Adrenal gland (tissue), 12 donors: ENCODE results near the gene PIP4K2B. TPM values are rescaled to one million over a fixed set of nuclear protein-coding genes. Genes with fewer than 3 reads are reported as not detected.
A peak's percentile ranks its signal among the peaks of the same experiment; 100 is the strongest.

ENCODE experiments used
- DNase-seq, 7 donors: peaks; one replicate each; pipeline ENCODE4 v3.0.0-alpha.2; 2019 to 2020
- H3K27ac ChIP-seq, 5 donors: fragments of 200-600 bp; sonication (generic) in 4 of 5; 1 replicate in 3 of 5; 2 replicates in 2 of 5; pipeline versions ENCODE4 v1.5.1 to v1.8.0; 2016 to 2020; ENCODE audit warnings: mild to moderate bottlenecking in 1 of 5
- H3K27me3 ChIP-seq: fragments of 200-600 bp; 2 replicates; pipeline ENCODE4 v1.8.0; 2021
- H3K36me3 ChIP-seq, 2 donors: fragments of 200-600 bp; replicated peaks in 1 of 2; 1 replicate in 1 of 2; 2 replicates in 1 of 2; pipeline versions ENCODE4 v1.5.1 to v1.8.0; 2018 to 2022
- H3K4me1 ChIP-seq, 2 donors: fragments of 200-600 bp; replicated peaks in 1 of 2; 1 replicate in 1 of 2; 2 replicates in 1 of 2; pipeline versions ENCODE4 v1.5.1 to v1.8.0; 2018 to 2021
- H3K4me3 ChIP-seq, 4 donors: fragments of 200-600 bp; sonication (generic) in 3 of 4; one replicate each; pipeline ENCODE4 v1.5.1; 2016 to 2018
- H3K9me3 ChIP-seq, 3 donors: fragments of 200-600 bp; sonication (generic) in 1 of 3; replicated peaks in 1 of 3; 1 replicate in 2 of 3; 2 replicates in 1 of 3; pipeline versions ENCODE4 v1.5.1 to v1.8.0; 2016 to 2021
- CTCF ChIP-seq, 6 experiments: fragments of 450-650 bp in 4 of 6; fragments of 200-600 bp in 2 of 6; sonication (generic) in 1 of 6; IDR thresholded peaks; 1 replicate in 5 of 6; 2 replicates in 1 of 6; pipeline versions ENCODE4 v1.5.1 to v1.8.0; 2016 to 2021; ENCODE audit warnings: antibody characterized with exemption in 6 of 6, mild to moderate bottlenecking in 2 of 6, moderate library complexity in 1 of 6
- POLR2A ChIP-seq, 2 donors: fragments of 450-650 bp; IDR thresholded peaks; one replicate each; pipeline ENCODE4 v1.6.1; 2017; ENCODE audit warnings: antibody characterized with exemption in 2 of 2, mild to moderate bottlenecking in 2 of 2, moderate library complexity in 1 of 2
- WGBS, 4 donors: extraction: QIAGEN DNeasy Blood & Tissue Kit in 2 of 4; methylation state at CpG; one replicate each; pipeline versions ENCODE4 v1.1.5 to v1.1.7; 2013 to 2017; 5-methylcytosine and 5-hydroxymethylcytosine counted together
- intact Hi-C, 2 donors: fragments of 100-400 bp; cut with DNase I; formaldehyde crosslinking; loops; one replicate each; pipeline versions ENCODE4 v1.14.1 to v1.15.0; 2022 to 2023
- polyA plus RNA-seq, 3 donors: library from polyadenylated mRNA; stranded (reverse); fragments of 200-250 nt in 2 of 3; fragments of 350-450 nt in 1 of 3; fragmentation: Illumina TruSeq in 1 of 3; extraction: RNeasy Lipid Tissue Mini Kit (QIAGEN cat#74804) in 1 of 3; gene quantifications; one replicate each; pipeline ENCODE4 v1.2.3, GENCODE V29; 2013 to 2014
- total RNA-seq, 9 donors: library from RNA; depleted of rRNA in 4 of 9; stranded (reverse); fragments of >200 nt in 4 of 9; fragments of 120-200 nt in 1 of 9; fragmentation: NEBNext Ultra II Directional in 1 of 9; extraction: Animal tissue kit (Norgen Biotek cat#: 25700) in 1 of 9; gene quantifications; one replicate each; pipeline versions ENCODE4 v1.1.0 to v1.2.4, GENCODE V29; 2013 to 2023
- donor health status: healthy with polysubstance abuse.
- donor health status: Bipolar disorder and iron deficiency.
- donor health status: DM: yes; HTN: yes; CAD: no.
- donor health status: DM: no; HTN: no; CAD: no.
- donor health status: DM: no; HTN: no; CAD: no.
- donor health status: DM: yes; HTN: yes; CAD: no.

Gene PIP4K2B
- total and polyA plus RNA-seq, 12 donors: 30.0 to 92.4 (median 55.3) TPM

DNA sequence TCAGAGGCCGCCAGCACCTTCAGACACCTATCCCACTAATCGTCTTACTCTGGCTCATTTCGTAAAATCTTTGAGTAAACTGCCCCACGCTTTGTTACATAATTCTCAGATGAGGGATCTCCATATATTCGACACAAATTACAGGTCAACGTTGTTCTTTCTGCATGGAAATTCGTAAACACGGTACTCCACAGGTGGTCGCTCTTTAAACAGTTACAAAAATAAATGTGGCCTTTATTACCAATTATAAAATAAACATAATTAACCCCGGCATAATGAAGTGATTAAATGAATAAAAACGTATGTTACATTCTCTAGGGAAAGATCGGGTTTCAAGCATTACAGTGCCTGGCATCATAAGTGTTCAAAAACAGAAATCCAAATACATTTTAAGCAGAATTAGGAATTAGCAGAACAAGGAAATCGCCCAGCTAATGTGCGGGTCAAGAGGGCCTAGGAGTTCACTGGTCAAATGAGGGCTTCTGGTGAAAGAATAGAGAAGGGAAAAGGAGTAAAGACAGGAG, 943 bp upstream of the PIP4K2B start:
- WGBS, 4 donors: 20 to 22% (median 22%) methylated on average over 14 of the region's 14 CpGs
- H3K27me3 ChIP-seq: no peaks in the 10 kb centered on the region
- H3K36me3 ChIP-seq: peaks cover 0 to 44% of the 10 kb centered on the region in 2 donors
- peak overlapping the region in 2 of 4 donors; percentile 65 to 99 for H3K4me3 ChIP-seq
- peak overlapping the region in 4 of 5 donors; percentile 100 for H3K27ac ChIP-seq
- intact Hi-C loops: no loop called here
- TF ChIP-seq POLR2A (IDR thresholded peaks at IDR 0.05) (peak in 1 of 2 donors; percentile 6), CTCF (IDR thresholded peaks at IDR 0.05) (no peak)
- H3K4me1 ChIP-seq: peaks cover 15 to 33% of the 10 kb centered on the region in 2 donors
- no peaks in the 10 kb centered on the region for H3K9me3 ChIP-seq
- no peak for DNase-seq

GRCh38 chr17:38798614-38799500, 499 bp downstream of the PIP4K2B start:
- Histone ChIP-seq H3K4me3 (peak overlapping the region; percentile 5 to 99 (median 64)), H3K4me1 (peaks cover 15 to 42% of the 10 kb centered on the region in 2 donors), H3K27ac (peak overlapping the region; percentile 34 to 100 (median 100)), H3K36me3 (peaks cover 0 to 30% of the 10 kb centered on the region in 2 donors), H3K9me3 (no peaks in the 10 kb centered on the region), H3K27me3 (no peaks in the 10 kb centered on the region)
- TF ChIP-seq POLR2A (IDR thresholded peaks at IDR 0.05) (no peak), CTCF (IDR thresholded peaks at IDR 0.05) (peak in 1 of 6 experiments; percentile 1)
- intact Hi-C loops: no loop called here
- peak; percentile 50 to 70 (median 58) for DNase-seq
- 0 to 1% (median 0%) methylated on average over 13 to 53 of the region's 53 CpGs for WGBS, 4 donors

GRCh38 chr17:38797828-38798227, 1.5 kb downstream of the PIP4K2B start:
- H3K27ac ChIP-seq: peak overlapping the region in 2 of 5 donors; percentile 39 to 100
- H3K4me1 ChIP-seq: peaks cover 15 to 42% of the 10 kb centered on the region in 2 donors
- no peak for DNase-seq
- H3K4me3 ChIP-seq: peak overlapping the region in 1 of 4 donors; percentile 99
- intact Hi-C loops: no loop called here
- WGBS, 4 donors: 70 to 80% (median 77%) methylated on average over 6 of the region's 6 CpGs
- H3K36me3 ChIP-seq: peaks cover 0 to 19% of the 10 kb centered on the region in 2 donors
- H3K9me3 ChIP-seq: no peaks in the 10 kb centered on the region
- H3K27me3 ChIP-seq: no peaks in the 10 kb centered on the region
- TF ChIP-seq CTCF (IDR thresholded peaks at IDR 0.05) (no peak), POLR2A (IDR thresholded peaks at IDR 0.05) (no peak)

- 74 to 83% (median 78%) methylated on average over 5 of the region's 5 CpGs for WGBS, 4 donors
- H3K27me3 ChIP-seq: no peaks in the 10 kb centered on the region
- peaks cover 15 to 42% of the 10 kb centered on the region in 2 donors for H3K4me1 ChIP-seq
- no peak for TF ChIP-seq CTCF (IDR thresholded peaks at IDR 0.05)
- TF ChIP-seq POLR2A (IDR thresholded peaks at IDR 0.05): no peak
- peak overlapping the region in 2 of 5 donors; percentile 39 to 100 for H3K27ac ChIP-seq
- DNase-seq: no peak
- H3K36me3 ChIP-seq: peaks cover 0 to 12% of the 10 kb centered on the region in 2 donors
- H3K4me3 ChIP-seq: peak overlapping the region in 1 of 4 donors; percentile 99
- intact Hi-C loops: no loop called here
- no peaks in the 10 kb centered on the region for H3K9me3 ChIP-seq
Measured at GRCh38 chr17:38797158-38797490, 2.2 kb downstream of the PIP4K2B start.
